Measurements from ENCODE around the gene PCLAF. TPM values are rescaled to one million over a fixed set of nuclear protein-coding genes. Genes with fewer than 3 reads are reported as not detected.

The PCLAF gene
- total and polyA plus RNA-seq, 2 of the 8 experiments (the other 6 are each of a cell fraction or from before 2014, with no cell fraction given) = 76.2 to 124 TPM

- DNase-seq (ENCODE audit: low read depth in 1 of 2, low spot score in 2 of 2) = no peak
- no peak overlapping the region for H3K9ac ChIP-seq (replicated peaks in 1 of 4; ENCODE audit: extremely low read depth in 1 of 4, low read depth in 3 of 4, low read length in 3 of 4)
- no peak overlapping the region for H2AFZ ChIP-seq (ENCODE audit: low read length)
- no peak overlapping the region for H2BK5ac ChIP-seq (ENCODE audit: low read depth, low read length)
- no peak overlapping the region for H3K56ac ChIP-seq (replicated peaks; ENCODE audit: insufficient read length, low read depth, low read length)
- H3K23ac ChIP-seq (ENCODE audit: insufficient read length) = no peak overlapping the region
- H3K18ac ChIP-seq (ENCODE audit: extremely low read depth, low read length) = no peak overlapping the region
- no peaks in the 10 kb centered on the region for H3K27me3 ChIP-seq (replicated peaks in 1 of 4; ENCODE audit: control insufficient read depth in 3 of 4, extremely low read depth in 1 of 4, insufficient read depth in 3 of 4, low read length in 3 of 4)
- H2BK12ac ChIP-seq (ENCODE audit: low read depth, low read length) = no peak overlapping the region
- no peaks in the 10 kb centered on the region; a peak in 1 of 4 replicates for H3K79me2 ChIP-seq (ENCODE audit: control insufficient read depth in 1 of 2, insufficient read depth in 2 of 2, low read length in 2 of 2)
- H3K4me3 ChIP-seq (ENCODE audit: extremely low read depth in 1 of 4, insufficient read depth in 2 of 4, low read depth in 3 of 4, low read length in 4 of 4) = no peak overlapping the region
- no peaks in the 10 kb centered on the region for H4K20me1 ChIP-seq (replicated peaks in 1 of 2; ENCODE audit: control insufficient read depth in 1 of 2, insufficient read depth in 2 of 2, low read length in 2 of 2)
- H3K23me2 ChIP-seq (ENCODE audit: low read depth, low read length) = no peaks in the 10 kb centered on the region
- H3K9me3 ChIP-seq (ENCODE audit: insufficient read depth in 2 of 2, low read depth in 1 of 2, low read length in 1 of 2) = no peaks in the 10 kb centered on the region
- no peak overlapping the region for H2BK15ac ChIP-seq (ENCODE audit: low read length)
- POLR2A ChIA-PET (ENCODE audit: partially characterized antibody) = interaction anchor here (0.6 to 1.5 kb wide), 4 partner anchors 12 to 19 kb away, joined by 3 to 4 read pairs (median 4); partner anchors contain the start of genes CSNK1G1 and TRIP4
- no peak overlapping the region for H3K4me2 ChIP-seq (ENCODE audit: insufficient read depth in 1 of 2, low read depth in 2 of 2, low read length in 2 of 2)
- H3K79me1 ChIP-seq (ENCODE audit: low read depth, low read length) = no peaks in the 10 kb centered on the region
- H4K5ac ChIP-seq (ENCODE audit: insufficient read length, low read depth, low read length) = no peak overlapping the region
- 94% methylated on average over 2 of the region's 2 CpGs; no CpG with 5 or more reads in 1 of the 2 experiments for WGBS, 2 experiments (ENCODE audit: extremely low coverage in 1 of 2, insufficient coverage in 1 of 2, insufficient read length in 1 of 2, insufficient replicate concordance in 2 of 2, low coverage in 1 of 2, low lambda C conversion rate in 2 of 2, missing lambda C conversion rate in 1 of 2)
- H4K91ac ChIP-seq (replicated peaks; ENCODE audit: insufficient read length, low read length) = no peak overlapping the region
- H3K36me3 ChIP-seq (ENCODE audit: control insufficient read depth in 2 of 4, insufficient read depth in 4 of 4, low read length in 3 of 4) = peaks cover 3 to 20% (median 6%) of the 10 kb centered on the region in 4 experiments; a peak in 4 of 8 replicates
- H2AK5ac ChIP-seq (ENCODE audit: low read depth, low read length) = no peak overlapping the region
- CTCF ChIA-PET (ENCODE audit: partially characterized antibody) = interaction anchor here (0.6 to 0.7 kb wide), 3 partner anchors 47 to 172 kb away, joined by 3 to 7 read pairs (median 4); no protein-coding TSS in a partner anchor
- FAIRE-seq = no peak
- H4K8ac ChIP-seq (ENCODE audit: extremely low read depth, insufficient read depth, low read length) = no peak overlapping the region
- H3K4ac ChIP-seq (replicated peaks; ENCODE audit: insufficient read length, low read depth, low read length) = no peak overlapping the region
- H2BK120ac ChIP-seq (replicated peaks; ENCODE audit: low read depth, low read length) = no peak overlapping the region
- no peaks in the 10 kb centered on the region for H3K4me1 ChIP-seq (replicated peaks in 1 of 4; ENCODE audit: control insufficient read depth in 3 of 4, insufficient read depth in 4 of 4, low read length in 3 of 4)
- no peak overlapping the region for H3K14ac ChIP-seq (ENCODE audit: insufficient read length)
- H2BK20ac ChIP-seq (ENCODE audit: low read length) = no peak overlapping the region
- no peak overlapping the region for H3K27ac ChIP-seq (ENCODE audit: low read depth, low read length)
- no peak for TF ChIP-seq USF2 (IDR thresholded peaks at IDR 0.05; ENCODE audit: low read length)
- TF ChIP-seq CTCF (IDR thresholded peaks at IDR 0.05; ENCODE audit: control extremely low read depth in 1 of 3, insufficient read depth in 1 of 3, low read depth in 1 of 3, low read length in 3 of 3) = no peak
- no peak for TF ChIP-seq ATF2 (IDR thresholded peaks at IDR 0.05; ENCODE audit: low read length)
- TF ChIP-seq KDM1A (IDR thresholded peaks at IDR 0.05; ENCODE audit: borderline replicate concordance, low read length) = no peak
- no peak for TF ChIP-seq TAF1 (IDR thresholded peaks at IDR 0.05; ENCODE audit: low read depth, low read length)
- TF ChIP-seq CHD1 (IDR thresholded peaks at IDR 0.05; ENCODE audit: low read depth, low read length) = no peak
- TF ChIP-seq, protein P1, sequence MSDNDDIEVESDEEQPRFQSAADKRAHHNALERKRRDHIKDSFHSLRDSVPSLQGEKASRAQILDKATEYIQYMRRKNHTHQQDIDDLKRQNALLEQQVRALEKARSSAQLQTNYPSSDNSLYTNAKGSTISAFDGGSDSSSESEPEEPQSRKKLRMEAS (IDR thresholded peaks at IDR 0.05) = no peak
Measured at GRCh38 chr15:64369078-64369607, 12.1 kb downstream of the PCLAF start.

Data from H1 (cell line).